Activated CD8-positive, alpha-beta memory T cell treated with anti-CD3 and anti-CD28 coated beads, Interleukin-2, amount 10 ng/mL, durations not matched to agents 7 days and 5 days (primary cell): ENCODE results near the gene CREBL2. TPM values are rescaled to one million over a fixed set of nuclear protein-coding genes. Genes with fewer than 3 reads are reported as not detected.
"Not testable (repeated sequence)": the region's sequence is repeated elsewhere in the genome, so short reads cannot be mapped to it uniquely, and the experiment has no call there.

Experiments used
- ATAC-seq: fragments of 150-1000 bp; cut with Tn5 transposase; one replicate; pipeline ENCODE4 v1.10.0; 2021; ENCODE audit warnings: moderate library complexity
- CTCF ChIA-PET: fragments of 350-600 bp; sonication (Branson Sonifier 250); formaldehyde crosslinking; loops from one replicate; lab custom pipeline; 2021; ENCODE audit warnings: antibody characterized with exemption; lab: Charles Lee
- DNase-seq: peaks from one replicate; pipeline ENCODE4 v3.0.0-alpha.2; 2020
- H3K27ac Mint-ChIP-seq: one replicate; pipeline ENCODE4 v1.8.0; 2021; ENCODE audit warnings: mild to moderate bottlenecking, mixed read lengths
- H3K27me3 Mint-ChIP-seq: one replicate; pipeline ENCODE4 v1.8.0; 2021; ENCODE audit warnings: mixed read lengths
- H3K36me3 Mint-ChIP-seq: one replicate; pipeline ENCODE4 v1.8.0; 2021; ENCODE audit warnings: mild to moderate bottlenecking, mixed read lengths
- H3K4me1 Mint-ChIP-seq: one replicate; pipeline ENCODE4 v1.8.0; 2021; ENCODE audit warnings: mixed read lengths
- H3K4me3 Mint-ChIP-seq: one replicate; pipeline ENCODE4 v1.8.0; 2021; ENCODE audit warnings: mild to moderate bottlenecking, moderate library complexity, mixed read lengths
- H3K9me3 Mint-ChIP-seq: one replicate; pipeline ENCODE4 v1.8.0; 2022; ENCODE audit warnings: low read depth, mixed read lengths
- total RNA-seq, 2 experiments: library from RNA; stranded (reverse); gene quantifications; one replicate each; pipeline ENCODE4 v1.2.3, GENCODE V29; 2021

The CREBL2 gene
- total RNA-seq, 2 experiments from 2014 or later, result 16.3 to 20.5 TPM

GRCh38 chr12:12624498-12624992 lies 12.9 kb downstream of the CREBL2 start:
- Mint-ChIP-seq H3K27me3 (no peaks in the 10 kb centered on the region), H3K4me3 (no peak overlapping the region), H3K27ac (no peak overlapping the region), H3K9me3 (peaks cover 1% of the 10 kb centered on the region), H3K36me3 (peaks cover 46% of the 10 kb centered on the region), H3K4me1 (peaks cover 38% of the 10 kb centered on the region)
- DNase-seq, result no peak
- ATAC-seq, result no peak
- CTCF ChIA-PET, result interaction anchor here (1.1 to 1.3 kb wide), 2 partner anchors 21 to 73 kb away, joined by 3 read pairs; no protein-coding TSS in a partner anchor

GRCh38 chr12:12626471-12626870 lies 14.8 kb downstream of the CREBL2 start:
- H3K4me3 Mint-ChIP-seq, result no peak overlapping the region
- H3K27me3 Mint-ChIP-seq, result no peaks in the 10 kb centered on the region
- ATAC-seq (no peak), DNase-seq (no peak)
- H3K27ac Mint-ChIP-seq, result no peak overlapping the region
- CTCF ChIA-PET, result interaction anchor here (1.0 to 1.4 kb wide), 2 partner anchors 19 to 20 kb away, joined by 3 read pairs; no protein-coding TSS in a partner anchor
- peaks cover 2% of the 10 kb centered on the region for H3K9me3 Mint-ChIP-seq
- peaks cover 45% of the 10 kb centered on the region for H3K4me1 Mint-ChIP-seq
- H3K36me3 Mint-ChIP-seq, result peaks cover 50% of the 10 kb centered on the region

- peaks cover 50% of the 10 kb centered on the region for H3K36me3 Mint-ChIP-seq
- CTCF ChIA-PET, result interaction anchor here (1.1 to 1.4 kb wide), 2 partner anchors 18 to 28 kb away, joined by 3 read pairs; no protein-coding TSS in a partner anchor
- DNase-seq (no peak), ATAC-seq (no peak)
- H3K27ac Mint-ChIP-seq, result no peak overlapping the region
- peaks cover 36% of the 10 kb centered on the region for H3K4me1 Mint-ChIP-seq
- peaks cover 2% of the 10 kb centered on the region for H3K9me3 Mint-ChIP-seq
- H3K27me3 Mint-ChIP-seq, result no peaks in the 10 kb centered on the region
- H3K4me3 Mint-ChIP-seq, result no peak overlapping the region
Observed at GRCh38 chr12:12627308-12627827, 15.7 kb downstream of the CREBL2 start.

GRCh38 chr12:12628013-12628412 lies 16.3 kb downstream of the CREBL2 start:
- Mint-ChIP-seq H3K36me3 (peaks cover 50% of the 10 kb centered on the region), H3K4me3 (no peak overlapping the region), H3K27ac (no peak overlapping the region), H3K27me3 (no peaks in the 10 kb centered on the region), H3K4me1 (peaks cover 31% of the 10 kb centered on the region), H3K9me3 (peaks cover 2% of the 10 kb centered on the region)
- CTCF ChIA-PET, result interaction anchor here (1.1 kb wide), 1 partner anchor 28 kb away, joined by 3 read pairs; no protein-coding TSS in a partner anchor
- ATAC-seq (no peak), DNase-seq (no peak)

GRCh38 chr12:12630850-12631249 lies 19.2 kb downstream of the CREBL2 start:
- CTCF ChIA-PET, result interaction anchor here (0.5 to 1.0 kb wide), 3 partner anchors 8 to 66 kb away, joined by 3 to 5 read pairs (median 4); no protein-coding TSS in a partner anchor
- Mint-ChIP-seq H3K4me3 (no peak overlapping the region), H3K27ac (no peak overlapping the region), H3K27me3 (no peaks in the 10 kb centered on the region), H3K9me3 (peaks cover 2% of the 10 kb centered on the region), H3K36me3 (peaks cover 41% of the 10 kb centered on the region), H3K4me1 (peaks cover 32% of the 10 kb centered on the region)
- no peak for ATAC-seq
- no peak for DNase-seq

- Mint-ChIP-seq H3K27ac (no peak overlapping the region), H3K36me3 (peaks cover 56% of the 10 kb centered on the region), H3K4me1 (peaks cover 16% of the 10 kb centered on the region), H3K9me3 (peaks cover 6% of the 10 kb centered on the region), H3K27me3 (no peaks in the 10 kb centered on the region), H3K4me3 (no peak overlapping the region)
- ATAC-seq (no peak), DNase-seq (no peak)
- CTCF ChIA-PET, result interaction anchor here (2.4 kb wide), 1 partner anchor 10 kb away, joined by 5 read pairs; no protein-coding TSS in a partner anchor
Observed at GRCh38 chr12:12635651-12636050, 24.0 kb downstream of the CREBL2 start.

GRCh38 chr12:12636641-12637040 lies 25.0 kb downstream of the CREBL2 start:
- Mint-ChIP-seq H3K27me3 (no peaks in the 10 kb centered on the region), H3K4me1 (peaks cover 10% of the 10 kb centered on the region), H3K9me3 (peaks cover 8% of the 10 kb centered on the region), H3K4me3 (no peak overlapping the region), H3K36me3 (peaks cover 55% of the 10 kb centered on the region), H3K27ac (peak overlapping the region; percentile 3)
- CTCF ChIA-PET, result no interaction called here
- DNase-seq (no peak), ATAC-seq (no peak)

- H3K36me3 Mint-ChIP-seq, result peaks cover 72% of the 10 kb centered on the region
- CTCF ChIA-PET, ATAC-seq: not testable (repeated sequence)
Observed at GRCh38 chr12:12639995-12640394, 28.3 kb downstream of the CREBL2 start.

GRCh38 chr12:12641650-12642049 lies 30.0 kb downstream of the CREBL2 start:
- no peak for ATAC-seq
- no peak for DNase-seq
- CTCF ChIA-PET, result interaction anchor here (0.9 to 1.2 kb wide), 2 partner anchors 52 to 57 kb away, joined by 3 to 5 read pairs; no protein-coding TSS in a partner anchor
- Mint-ChIP-seq H3K9me3 (peaks cover 9% of the 10 kb centered on the region), H3K27ac (no peak overlapping the region), H3K4me3 (no peak overlapping the region), H3K27me3 (no peaks in the 10 kb centered on the region), H3K36me3 (peaks cover 74% of the 10 kb centered on the region), H3K4me1 (peaks cover 18% of the 10 kb centered on the region)

More at GRCh38 chr12:12639995-12640394, 28.3 kb downstream of the CREBL2 start:
- H3K27ac Mint-ChIP-seq, H3K27me3 Mint-ChIP-seq, H3K9me3 Mint-ChIP-seq, DNase-seq, H3K4me3 Mint-ChIP-seq: not testable (repeated sequence)
- peaks cover 10% of the 10 kb centered on the region for H3K4me1 Mint-ChIP-seq

- no peak for DNase-seq
- peaks cover 75% of the 10 kb centered on the region for H3K36me3 Mint-ChIP-seq
- peaks cover 16% of the 10 kb centered on the region for H3K4me1 Mint-ChIP-seq
- no peaks in the 10 kb centered on the region for H3K27me3 Mint-ChIP-seq
- CTCF ChIA-PET, result interaction anchor here (0.7 to 1.6 kb wide), 6 partner anchors 10 to 103 kb away, joined by 3 to 6 read pairs (median 3); no protein-coding TSS in a partner anchor
- H3K4me3 Mint-ChIP-seq, result no peak overlapping the region
- no peak for ATAC-seq
- peaks cover 18% of the 10 kb centered on the region for H3K9me3 Mint-ChIP-seq
- no peak overlapping the region for H3K27ac Mint-ChIP-seq
Observed at GRCh38 chr12:12642916-12643315, 31.2 kb downstream of the CREBL2 start.

- ATAC-seq, result peak; percentile 79
- H3K4me1 Mint-ChIP-seq, result peaks cover 16% of the 10 kb centered on the region
- peak; percentile 53 for DNase-seq
- peak overlapping the region; percentile 17 for H3K4me3 Mint-ChIP-seq
- peaks cover 75% of the 10 kb centered on the region for H3K36me3 Mint-ChIP-seq
- H3K27me3 Mint-ChIP-seq, result no peaks in the 10 kb centered on the region
- H3K27ac Mint-ChIP-seq, result peak overlapping the region; percentile 80
- CTCF ChIA-PET, result interaction anchor here (0.8 to 2.5 kb wide), 20 partner anchors 10 to 287 kb away, joined by 3 to 22 read pairs (median 3); no protein-coding TSS in a partner anchor
- peaks cover 26% of the 10 kb centered on the region for H3K9me3 Mint-ChIP-seq
Observed at GRCh38 chr12:12645485-12645884, 33.8 kb downstream of the CREBL2 start.

- Mint-ChIP-seq H3K36me3 (peaks cover 74% of the 10 kb centered on the region), H3K4me1 (peaks cover 16% of the 10 kb centered on the region), H3K27ac (peak overlapping the region; percentile 80), H3K4me3 (peak overlapping the region; percentile 17), H3K9me3 (peaks cover 26% of the 10 kb centered on the region)
- CTCF ChIA-PET, result interaction anchor here (0.8 to 2.5 kb wide), 19 partner anchors 9 to 287 kb away, joined by 3 to 22 read pairs (median 3); no protein-coding TSS in a partner anchor
- not testable (repeated sequence) for H3K27me3 Mint-ChIP-seq, DNase-seq
- ATAC-seq, result peak; percentile 83
Observed at GRCh38 chr12:12645968-12646367, 34.3 kb downstream of the CREBL2 start.

GRCh38 chr12:12646483-12647072 lies 34.9 kb downstream of the CREBL2 start:
- ATAC-seq (no peak), DNase-seq (no peak)
- Mint-ChIP-seq H3K36me3 (peaks cover 74% of the 10 kb centered on the region), H3K9me3 (peaks cover 26% of the 10 kb centered on the region), H3K4me3 (no peak overlapping the region), H3K27ac (peak overlapping the region; percentile 72), H3K4me1 (peaks cover 16% of the 10 kb centered on the region), H3K27me3 (no peaks in the 10 kb centered on the region)
- CTCF ChIA-PET, result interaction anchor here (0.8 to 2.5 kb wide), 14 partner anchors 9 to 288 kb away, joined by 3 to 22 read pairs (median 4); partner anchors contain the start of gene DUSP16
